Measurements from ENCODE around the gene ERG. TPM values are rescaled to one million over a fixed set of nuclear protein-coding genes. Genes with fewer than 3 reads are reported as not detected.

Gene ERG
- total RNA-seq, 1 experiment from 2014 or later = not detected

DNA sequence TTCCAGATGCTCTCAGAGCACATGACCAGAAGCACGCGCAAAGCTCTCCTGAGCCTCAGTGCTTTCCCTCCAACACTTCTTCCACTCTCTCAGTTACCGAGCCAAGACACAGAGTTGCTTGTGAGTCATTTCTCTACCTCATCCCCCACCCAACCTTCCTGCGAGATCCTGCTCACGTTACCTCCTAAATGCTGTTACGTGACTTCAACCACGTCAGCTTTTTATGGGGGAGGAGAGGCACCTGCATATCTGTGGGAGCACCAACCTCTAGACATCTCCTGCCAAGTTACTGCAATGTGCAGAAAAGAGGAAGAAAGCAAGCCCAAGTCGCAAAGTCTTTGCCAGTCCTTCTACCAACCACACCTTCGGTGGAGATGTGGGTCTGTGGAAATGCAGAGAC, 27.2 kb upstream of the ERG start:
- no peaks in the 10 kb centered on the region for H4K20me1 ChIP-seq (ENCODE audit: low read length)
- H3K4me3 ChIP-seq (ENCODE audit: low read length) = no peak overlapping the region
- BruUV-seq (replicated peaks) = no TSS peak
- H3K79me2 ChIP-seq (ENCODE audit: low read length) = no peaks in the 10 kb centered on the region
- CTCF ChIA-PET = no interaction called here
- no peaks in the 10 kb centered on the region for H3F3A ChIP-seq (ENCODE audit: low read length, unreplicated experiment)
- H3K4me1 ChIP-seq (ENCODE audit: insufficient read depth, low read length) = no peaks in the 10 kb centered on the region; the same call in 1 of the 2 replicates
- no peak overlapping the region for H3K4me2 ChIP-seq (ENCODE audit: low read length)
- peaks cover 75% of the 10 kb centered on the region for H3K27me3 ChIP-seq (ENCODE audit: low read length)
- H3K9me3 ChIP-seq (ENCODE audit: low read length) = no peaks in the 10 kb centered on the region
- DNase-seq (peak; percentile 28), ATAC-seq (no peak)
- TF ChIP-seq, protein P1, sequence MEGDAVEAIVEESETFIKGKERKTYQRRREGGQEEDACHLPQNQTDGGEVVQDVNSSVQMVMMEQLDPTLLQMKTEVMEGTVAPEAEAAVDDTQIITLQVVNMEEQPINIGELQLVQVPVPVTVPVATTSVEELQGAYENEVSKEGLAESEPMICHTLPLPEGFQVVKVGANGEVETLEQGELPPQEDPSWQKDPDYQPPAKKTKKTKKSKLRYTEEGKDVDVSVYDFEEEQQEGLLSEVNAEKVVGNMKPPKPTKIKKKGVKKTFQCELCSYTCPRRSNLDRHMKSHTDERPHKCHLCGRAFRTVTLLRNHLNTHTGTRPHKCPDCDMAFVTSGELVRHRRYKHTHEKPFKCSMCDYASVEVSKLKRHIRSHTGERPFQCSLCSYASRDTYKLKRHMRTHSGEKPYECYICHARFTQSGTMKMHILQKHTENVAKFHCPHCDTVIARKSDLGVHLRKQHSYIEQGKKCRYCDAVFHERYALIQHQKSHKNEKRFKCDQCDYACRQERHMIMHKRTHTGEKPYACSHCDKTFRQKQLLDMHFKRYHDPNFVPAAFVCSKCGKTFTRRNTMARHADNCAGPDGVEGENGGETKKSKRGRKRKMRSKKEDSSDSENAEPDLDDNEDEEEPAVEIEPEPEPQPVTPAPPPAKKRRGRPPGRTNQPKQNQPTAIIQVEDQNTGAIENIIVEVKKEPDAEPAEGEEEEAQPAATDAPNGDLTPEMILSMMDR (conservative IDR thresholded peaks at IDR 0.05; ENCODE audit: low read depth, low read length) = no peak
- TF ChIP-seq EZH2 (IDR thresholded peaks at IDR 0.05; ENCODE audit: low read length, unreplicated experiment) (no peak), EZH2phosphoT487 (IDR thresholded peaks at IDR 0.05; ENCODE audit: borderline replicate concordance, low read length) (no peak)
- no peak overlapping the region; the same call in 1 of the 2 replicates for H2AFZ ChIP-seq (ENCODE audit: low read length)
- no peak overlapping the region for H3K9ac ChIP-seq (ENCODE audit: low read length)
- intact Hi-C loops (cut with micrococcal nuclease) = no loop called here
- no peaks in the 10 kb centered on the region for H3K36me3 ChIP-seq (ENCODE audit: low read depth, low read length)
- POLR2A ChIA-PET (ENCODE audit: unreplicated experiment) = no interaction called here
- H3K27ac ChIP-seq (ENCODE audit: low read length) = no peak overlapping the region
- no peaks in the 10 kb centered on the region for H3K9me2 ChIP-seq (replicated peaks; ENCODE audit: low read length)

DNA sequence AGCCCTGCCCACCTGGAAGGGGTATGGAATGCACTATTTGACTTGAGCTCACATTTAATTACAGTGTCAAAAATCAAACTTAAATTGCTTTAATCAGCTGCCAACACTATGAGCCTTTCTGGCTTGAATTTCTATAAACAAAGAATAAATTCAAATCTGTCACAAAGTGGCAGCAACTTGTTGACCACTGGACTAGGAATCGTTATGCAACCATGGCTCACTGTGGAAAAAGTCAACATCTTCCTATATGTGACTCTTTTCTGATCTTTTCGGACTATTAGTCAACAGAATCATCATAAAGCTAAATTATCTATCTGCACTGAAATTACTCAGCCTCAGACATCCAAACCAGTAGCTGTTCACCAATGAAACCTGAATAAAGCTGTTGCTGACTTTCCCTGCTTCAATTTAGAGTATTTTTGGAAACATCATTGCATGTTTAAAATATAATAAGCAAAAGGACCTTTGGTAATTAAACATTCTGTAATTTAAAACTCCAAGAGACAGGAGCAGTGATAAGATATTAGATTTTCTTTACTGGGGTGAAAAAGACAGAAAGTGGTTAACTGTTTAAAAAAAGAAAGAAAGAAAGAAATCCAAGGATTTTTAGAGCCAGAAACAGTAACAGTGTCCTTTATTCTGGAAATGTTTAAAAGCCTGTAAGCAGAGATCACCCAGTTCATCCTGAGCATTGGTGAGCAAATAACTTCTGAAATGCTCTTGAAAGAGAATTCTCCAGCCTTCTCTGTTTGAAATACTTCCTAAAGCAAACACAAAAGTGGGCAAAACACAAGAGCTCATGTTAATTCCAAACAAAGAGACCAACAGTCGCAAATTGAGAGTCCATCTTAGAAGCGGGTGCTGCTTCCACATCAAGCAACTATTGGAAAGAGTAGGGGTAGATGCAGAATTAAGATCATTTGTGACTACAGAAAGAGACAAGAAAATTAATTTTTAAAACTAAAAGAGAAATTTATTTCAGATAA, 26.2 kb upstream of the ERG start:
- no TSS peak for BruUV-seq (replicated peaks)
- ChIA-PET CTCF (no interaction called here), POLR2A (ENCODE audit: unreplicated experiment) (no interaction called here)
- no peak overlapping the region for H2AFZ ChIP-seq (ENCODE audit: low read length)
- no peaks in the 10 kb centered on the region; the same call in 1 of the 2 replicates for H3K4me1 ChIP-seq (ENCODE audit: insufficient read depth, low read length)
- intact Hi-C loops (cut with micrococcal nuclease) = no loop called here
- DNase-seq (no peak), ATAC-seq (no peak)
- no peaks in the 10 kb centered on the region for H3F3A ChIP-seq (ENCODE audit: low read length, unreplicated experiment)
- TF ChIP-seq EZH2phosphoT487 (IDR thresholded peaks at IDR 0.05; ENCODE audit: borderline replicate concordance, low read length) = no peak
- TF ChIP-seq, protein P1 (conservative IDR thresholded peaks at IDR 0.05; ENCODE audit: low read depth, low read length) = no peak
- no peak for TF ChIP-seq EZH2 (IDR thresholded peaks at IDR 0.05; ENCODE audit: low read length, unreplicated experiment)
- H3K36me3 ChIP-seq (ENCODE audit: low read depth, low read length) = no peaks in the 10 kb centered on the region
- no peak overlapping the region for H3K27ac ChIP-seq (ENCODE audit: low read length)
- no peak overlapping the region for H3K4me3 ChIP-seq (ENCODE audit: low read length)
- peaks cover 80% of the 10 kb centered on the region for H3K27me3 ChIP-seq (ENCODE audit: low read length)
- H3K79me2 ChIP-seq (ENCODE audit: low read length) = no peaks in the 10 kb centered on the region
- no peak overlapping the region for H3K9ac ChIP-seq (ENCODE audit: low read length)
- H4K20me1 ChIP-seq (ENCODE audit: low read length) = no peaks in the 10 kb centered on the region
- H3K4me2 ChIP-seq (ENCODE audit: low read length) = no peak overlapping the region
- no peaks in the 10 kb centered on the region for H3K9me3 ChIP-seq (ENCODE audit: low read length)
- no peaks in the 10 kb centered on the region for H3K9me2 ChIP-seq (replicated peaks; ENCODE audit: low read length)

DNA sequence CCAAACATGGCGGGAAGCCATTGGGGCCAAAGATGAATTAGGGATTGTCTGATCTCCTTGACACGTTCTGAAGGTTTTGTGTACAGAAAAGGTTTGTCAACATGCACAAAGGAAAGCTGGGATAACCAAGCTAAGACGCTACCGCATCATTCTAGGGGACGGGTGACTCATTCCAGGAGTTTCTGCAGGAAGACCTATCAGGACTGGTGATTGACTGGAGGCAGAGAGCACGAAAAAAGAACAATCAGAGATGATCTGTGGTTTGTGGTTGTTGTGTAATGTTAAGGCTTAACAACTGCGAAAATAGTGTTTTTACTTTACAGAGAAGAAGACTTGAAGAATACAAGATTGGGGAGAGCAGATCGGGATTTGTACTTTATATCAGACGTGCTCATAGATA, 22.2 kb upstream of the ERG start:
- no peaks in the 10 kb centered on the region for H3K79me2 ChIP-seq (ENCODE audit: low read length)
- H3K4me3 ChIP-seq (ENCODE audit: low read length) = no peak overlapping the region
- no TSS peak for BruUV-seq (replicated peaks)
- intact Hi-C loops (cut with micrococcal nuclease) = no loop called here
- no peak overlapping the region for H3K9ac ChIP-seq (ENCODE audit: low read length)
- DNase-seq (no peak), ATAC-seq (no peak)
- H3K9me3 ChIP-seq (ENCODE audit: low read length) = no peaks in the 10 kb centered on the region
- ChIA-PET CTCF (no interaction called here), POLR2A (ENCODE audit: unreplicated experiment) (no interaction called here)
- no peaks in the 10 kb centered on the region; the same call in 1 of the 2 replicates for H3K4me1 ChIP-seq (ENCODE audit: insufficient read depth, low read length)
- no peak overlapping the region for H3K27ac ChIP-seq (ENCODE audit: low read length)
- no peak overlapping the region for H2AFZ ChIP-seq (ENCODE audit: low read length)
- H3K36me3 ChIP-seq (ENCODE audit: low read depth, low read length) = no peaks in the 10 kb centered on the region
- TF ChIP-seq EZH2 (IDR thresholded peaks at IDR 0.05; ENCODE audit: low read length, unreplicated experiment) (no peak), EZH2phosphoT487 (IDR thresholded peaks at IDR 0.05; ENCODE audit: borderline replicate concordance, low read length) (no peak)
- TF ChIP-seq, protein P1 (conservative IDR thresholded peaks at IDR 0.05; ENCODE audit: low read depth, low read length) = no peak
- peaks cover 81% of the 10 kb centered on the region for H3K27me3 ChIP-seq (ENCODE audit: low read length)
- H3K4me2 ChIP-seq (ENCODE audit: low read length) = no peak overlapping the region
- H3K9me2 ChIP-seq (replicated peaks; ENCODE audit: low read length) = no peaks in the 10 kb centered on the region
- H4K20me1 ChIP-seq (ENCODE audit: low read length) = no peaks in the 10 kb centered on the region
- H3F3A ChIP-seq (ENCODE audit: low read length, unreplicated experiment) = no peaks in the 10 kb centered on the region
